GM21515 (cell line): Measurements from ENCODE around the gene TIMM22.
"Not testable (repeated sequence)": the region's sequence is repeated elsewhere in the genome, so short reads cannot be mapped to it uniquely, and the experiment has no call there.

Experiments
- ATAC-seq: cut with Tn5 transposase; IDR thresholded peaks from one replicate; pipeline ENCODE4 v1.9.1; 2021; ENCODE audit not compliant: unreplicated experiment

Gene TIMM22

DNA sequence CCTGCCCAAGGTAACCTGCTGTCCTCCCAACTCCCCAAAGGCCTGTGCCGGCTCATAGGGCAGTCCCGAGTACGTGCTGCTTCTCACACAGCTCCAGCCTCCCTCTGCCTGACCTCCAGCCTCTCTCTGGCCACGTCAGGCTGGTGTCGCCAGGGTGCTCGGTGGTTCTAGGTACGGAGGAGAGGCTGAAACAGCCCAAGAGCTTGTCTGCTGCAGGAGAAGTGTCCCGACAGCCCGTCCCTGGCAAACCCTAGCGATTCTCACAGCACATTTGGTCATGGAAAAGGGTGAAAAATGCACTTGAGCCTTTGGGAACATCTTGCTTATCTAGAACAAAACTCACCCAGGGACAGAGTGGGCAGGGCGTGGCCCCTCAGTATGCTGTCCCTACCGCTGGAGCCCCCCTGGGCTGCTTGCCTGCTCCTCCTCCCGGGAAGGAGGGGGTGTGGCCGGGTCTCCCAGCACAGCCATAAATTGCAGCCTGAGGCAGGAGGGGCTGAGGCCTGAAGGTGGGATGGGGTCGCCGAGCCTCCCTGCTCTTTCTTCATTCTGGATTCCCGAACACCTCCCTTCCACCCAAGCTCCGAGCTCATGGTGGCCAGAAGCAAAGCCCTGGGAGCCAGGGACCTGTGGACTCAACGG, 40.4 kb downstream of the TIMM22 start:
- ATAC-seq = no peak

DNA sequence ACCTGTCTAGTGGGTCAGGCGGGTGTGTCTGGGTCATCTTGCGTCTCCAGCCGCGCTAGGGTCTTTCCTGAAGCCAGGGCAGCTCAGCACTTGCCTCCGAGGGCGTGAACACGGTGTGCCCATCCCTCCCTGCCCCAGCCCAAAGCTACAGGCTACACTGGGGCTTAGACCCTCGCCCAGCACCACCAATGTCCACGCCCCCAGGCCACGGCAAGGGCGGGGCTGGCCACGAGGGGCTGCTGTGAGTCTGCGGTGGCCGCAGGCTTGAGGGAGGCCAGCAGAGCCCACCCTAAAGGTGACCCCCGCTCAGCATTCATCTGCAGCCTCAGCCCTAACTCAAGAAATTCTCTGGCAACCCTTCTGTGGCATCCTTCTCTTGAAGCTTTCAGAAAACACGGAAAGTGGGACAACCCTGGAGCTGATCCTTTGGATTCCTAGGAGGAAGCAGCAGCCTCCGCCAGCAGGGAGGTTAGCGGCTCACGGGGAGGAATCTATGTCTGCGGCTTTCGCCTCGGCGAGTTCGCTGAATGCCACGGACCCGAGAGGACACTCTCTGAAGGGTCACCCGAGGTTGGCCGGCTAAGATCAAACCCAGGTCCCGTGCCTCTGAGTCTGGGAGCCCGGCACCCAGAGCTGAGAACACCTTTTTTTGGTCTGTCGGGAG, 41.7 kb downstream of the TIMM22 start:
- no peak for ATAC-seq

DNA sequence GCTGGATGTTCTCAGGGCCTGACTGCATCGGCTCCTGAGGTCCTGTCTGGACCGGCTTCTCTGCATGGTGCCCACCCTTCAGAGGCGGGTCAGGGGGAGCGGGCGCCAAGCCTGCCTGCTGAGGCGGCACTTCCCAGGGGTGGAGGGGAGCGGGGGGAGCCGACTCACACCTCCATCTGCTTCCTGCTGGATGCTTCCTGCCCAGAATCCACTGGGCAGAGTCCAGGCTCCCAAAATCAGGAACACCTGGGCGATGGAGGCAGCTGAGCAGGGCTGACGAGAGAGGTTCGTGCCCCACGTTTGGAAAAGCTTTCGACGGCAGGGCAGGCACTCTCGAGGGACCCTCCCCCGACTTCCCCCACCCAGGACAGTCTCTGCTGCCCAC, 42.2 kb downstream of the TIMM22 start:
- no peak for ATAC-seq

DNA sequence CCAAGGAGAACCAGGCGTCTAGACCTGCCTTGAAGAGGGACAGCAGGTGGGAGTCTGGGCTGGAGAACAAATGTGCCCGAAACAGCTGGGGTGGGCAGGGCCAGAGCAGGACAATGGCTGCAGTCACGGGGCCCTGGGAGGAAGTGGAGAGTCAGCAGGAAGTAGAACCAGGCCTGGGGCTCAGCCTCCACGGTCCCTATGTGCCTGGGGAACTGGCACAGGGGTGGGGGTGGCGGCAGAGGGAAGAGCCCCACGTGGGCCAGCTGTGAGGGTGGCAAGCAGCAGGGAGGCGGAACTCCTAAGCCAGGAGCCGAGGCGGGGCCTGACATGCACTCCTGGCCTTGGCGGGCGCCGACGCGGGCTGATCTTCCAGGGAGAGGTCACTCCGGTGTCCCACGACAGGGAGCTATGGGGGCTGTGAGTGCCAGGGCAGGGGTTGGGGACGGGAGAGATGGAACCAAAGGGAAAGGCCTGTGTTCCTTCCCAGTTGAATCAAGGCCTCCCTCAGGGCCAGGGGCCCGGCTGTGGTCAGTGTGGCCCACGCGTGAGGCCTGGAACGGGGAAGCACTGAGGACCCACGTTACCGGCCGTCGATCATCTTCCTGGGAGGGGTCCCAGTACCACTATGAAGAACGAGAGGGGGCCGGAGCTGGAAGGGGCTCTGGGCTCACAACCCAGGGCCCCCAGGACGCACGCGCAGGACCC, 42.7 kb downstream of the TIMM22 start:
- no peak for ATAC-seq

DNA sequence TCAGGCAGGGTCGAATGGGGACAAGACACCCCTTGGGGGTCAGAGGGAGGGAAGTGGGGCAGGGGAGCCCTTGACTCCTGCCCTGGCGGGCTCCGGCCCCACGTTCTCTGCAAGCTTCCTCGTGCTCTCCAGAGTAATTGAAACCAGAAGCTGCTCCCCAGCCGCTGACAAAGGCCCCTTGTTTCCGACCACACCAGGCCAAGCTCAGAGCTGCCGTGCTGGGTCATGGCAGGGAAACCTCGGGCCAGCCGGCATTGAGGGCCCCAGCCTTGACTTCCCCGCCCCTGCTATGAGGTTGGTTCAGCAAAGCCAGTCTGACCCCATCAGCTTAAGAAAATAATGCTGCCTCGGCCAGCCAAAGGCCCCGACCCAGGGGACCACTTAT, 43.3 kb downstream of the TIMM22 start:
- no peak for ATAC-seq

DNA sequence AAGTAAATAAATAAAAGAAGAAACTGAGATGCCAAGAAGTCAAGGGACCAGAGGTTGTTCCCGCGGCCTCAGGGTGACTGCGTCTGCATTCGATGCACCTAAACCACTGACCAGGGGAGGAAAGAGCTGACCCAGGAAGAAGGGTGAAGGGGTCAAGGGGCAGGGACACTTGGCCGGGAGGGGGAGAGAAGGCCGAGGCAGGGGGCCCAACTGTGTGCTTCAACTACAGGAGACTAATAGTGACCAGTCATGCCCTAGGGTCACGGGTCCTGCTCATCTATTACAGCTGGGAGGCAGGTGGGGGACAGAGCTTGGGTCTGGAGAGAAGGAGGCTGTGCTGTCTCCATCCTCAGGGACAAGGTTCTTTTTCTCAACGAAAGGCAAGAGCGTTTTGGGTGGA, 44.8 kb downstream of the TIMM22 start:
- no peak for ATAC-seq

DNA sequence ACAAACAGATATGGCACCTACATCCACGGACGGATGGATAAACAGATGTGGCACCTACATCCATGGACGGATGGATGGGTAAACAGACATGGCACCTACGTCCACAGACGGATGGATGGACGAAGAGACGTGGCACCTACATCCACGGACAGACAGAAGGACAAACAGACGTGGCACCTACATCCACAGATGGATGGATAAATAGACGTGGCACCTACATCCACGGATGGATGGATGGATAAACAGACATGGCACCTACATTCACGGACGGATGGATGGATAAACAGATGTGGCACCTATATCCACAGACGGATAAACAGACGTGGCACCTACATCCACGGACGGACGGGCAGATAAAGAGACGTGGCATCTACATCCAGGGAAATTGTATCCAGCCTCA, 45.6 kb downstream of the TIMM22 start:
- no peak for ATAC-seq

DNA sequence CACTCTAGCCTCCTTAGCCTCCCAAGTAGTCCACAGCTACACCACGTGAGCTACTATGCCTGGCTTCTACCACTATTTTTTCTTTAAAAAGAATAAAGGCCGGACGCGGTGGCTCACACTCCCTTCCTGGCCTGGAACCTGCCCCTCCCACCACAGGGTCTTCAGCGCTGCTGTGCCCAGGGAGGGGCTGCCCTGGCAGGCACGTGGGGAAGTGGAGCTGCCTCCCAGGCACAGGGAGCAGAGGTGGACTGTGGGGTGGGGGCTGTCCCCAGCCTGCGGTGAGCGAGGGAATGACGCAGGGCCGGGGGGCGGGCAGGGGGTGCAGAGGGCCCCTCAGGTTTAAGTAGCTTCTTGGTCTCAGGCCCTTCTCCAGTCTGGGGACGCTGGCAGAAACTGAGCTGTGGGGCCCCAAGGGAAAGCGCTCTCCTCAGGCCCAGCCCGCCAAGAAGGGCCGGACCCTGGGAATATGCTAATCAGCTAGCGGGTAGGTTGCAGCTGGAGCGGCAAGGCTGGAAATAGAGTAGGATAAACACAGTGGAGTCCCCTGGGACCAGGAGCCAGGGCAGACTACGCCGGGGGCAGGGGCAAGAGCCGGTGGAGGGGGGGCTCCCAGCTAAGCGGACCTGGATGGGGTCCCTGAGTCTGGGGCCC, 46.8 kb downstream of the TIMM22 start:
- no peak for ATAC-seq

DNA sequence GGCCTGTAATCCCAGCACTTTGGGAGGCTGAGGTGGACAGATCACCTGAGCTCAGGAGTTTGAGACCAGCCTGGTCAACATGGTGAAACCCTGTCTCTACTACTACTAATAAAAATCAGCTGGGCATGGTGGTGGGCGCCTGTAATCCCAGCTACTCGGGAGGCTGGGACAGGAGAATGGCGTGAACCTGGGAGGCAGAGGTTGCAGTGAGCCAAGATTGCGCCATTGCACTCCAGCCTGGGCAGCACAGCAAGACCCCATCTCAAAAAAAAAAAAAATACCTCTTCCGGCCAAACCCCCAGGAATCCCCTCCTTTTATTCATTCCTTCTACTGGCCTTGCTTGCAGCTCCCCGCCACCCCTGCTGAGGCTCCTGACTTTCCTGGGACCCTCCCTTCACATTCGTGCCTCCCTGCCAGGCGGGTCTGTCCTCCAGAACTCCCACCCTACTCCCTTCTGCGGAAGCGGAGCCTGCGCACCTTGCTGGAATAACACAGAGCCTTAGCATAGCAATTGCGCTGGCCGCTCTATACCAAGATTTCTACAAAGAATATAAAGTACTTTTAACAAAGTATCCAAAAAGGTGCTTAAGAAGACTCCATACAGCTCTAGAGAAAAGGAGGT, 47.6 kb downstream of the TIMM22 start:
- not testable (repeated sequence) for ATAC-seq

DNA sequence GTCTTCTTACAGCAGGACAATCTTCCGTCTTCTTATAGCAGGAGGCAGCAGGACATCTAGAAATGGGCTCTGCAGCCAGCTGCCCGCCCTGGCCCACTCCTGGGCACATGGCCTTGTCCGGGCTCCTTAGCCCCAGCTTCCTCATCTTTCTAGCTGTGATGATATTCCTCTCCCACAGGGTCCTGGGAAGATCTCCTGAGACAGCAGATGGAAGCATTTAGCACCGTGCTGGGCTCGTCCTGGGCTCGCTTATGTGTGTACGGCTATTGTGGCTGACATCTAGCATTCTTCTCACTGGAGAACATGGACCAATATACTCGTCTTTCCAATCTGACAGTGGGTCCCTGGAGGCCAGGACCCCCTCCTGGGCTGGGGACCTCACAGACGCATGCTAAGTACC, 48.5 kb downstream of the TIMM22 start:
- ATAC-seq = no peak

DNA sequence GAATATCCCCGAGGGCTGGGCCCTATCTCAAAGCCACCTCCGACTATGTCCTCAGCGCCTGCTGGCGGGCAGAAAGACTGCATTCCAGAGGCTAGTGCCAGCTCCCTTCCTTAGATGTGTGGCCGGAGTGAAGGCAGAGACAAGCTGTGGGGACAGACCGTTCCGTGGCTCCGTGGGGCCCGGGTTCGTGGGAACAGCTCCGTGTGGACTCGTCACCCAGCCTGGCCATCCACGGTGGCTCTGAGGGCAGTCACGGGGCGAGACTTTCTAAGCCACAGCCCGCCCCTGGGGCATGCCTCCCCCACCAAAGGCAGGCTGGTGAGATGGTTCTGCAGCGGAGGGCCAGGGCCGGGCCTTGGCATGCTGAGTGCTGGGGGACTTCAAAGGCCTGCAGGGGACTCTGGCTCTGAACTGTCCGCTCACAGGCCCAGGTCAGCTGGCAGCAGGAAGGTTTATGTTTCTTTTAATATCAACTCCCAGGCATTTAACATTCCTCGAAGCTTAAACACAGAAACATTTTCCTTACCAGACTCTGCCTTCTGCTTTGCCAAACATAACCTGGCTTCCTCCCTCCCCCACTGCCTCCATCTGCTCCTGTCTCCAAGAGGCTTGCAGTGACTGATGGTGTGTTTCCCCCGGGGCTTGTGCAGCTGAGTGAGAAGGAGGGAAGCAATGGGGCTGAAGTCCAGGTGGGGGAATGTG, 50.4 kb downstream of the TIMM22 start:
- no peak for ATAC-seq

DNA sequence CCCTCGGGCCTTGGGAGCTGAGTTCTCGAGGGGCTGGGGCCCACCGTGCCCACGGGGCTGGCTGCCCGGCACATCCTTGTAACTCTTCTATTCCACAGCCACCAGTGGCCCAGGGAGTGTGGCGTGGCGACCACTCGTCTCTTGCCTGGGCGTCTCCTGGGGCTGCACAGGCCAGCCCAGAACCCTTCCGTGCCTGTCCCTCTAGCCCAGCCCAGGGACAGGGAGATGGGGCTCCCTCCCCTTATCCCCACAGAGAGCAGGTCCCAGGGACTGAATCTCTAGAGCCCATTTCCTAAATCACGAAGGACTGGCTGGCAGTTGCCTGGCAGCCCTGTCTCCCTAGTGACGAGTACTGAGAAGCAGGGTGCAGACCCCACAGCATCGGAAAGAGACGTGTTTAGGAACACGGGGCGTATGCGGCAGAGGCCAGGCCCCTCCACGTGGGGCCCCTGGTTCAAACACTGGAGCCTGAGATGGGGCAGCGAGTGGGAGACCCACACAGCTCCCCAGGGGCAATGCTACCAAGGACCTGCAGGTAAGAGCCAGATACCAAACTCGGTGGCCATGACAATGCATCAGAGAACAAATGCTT, 51.0 kb downstream of the TIMM22 start:
- no peak for ATAC-seq

DNA sequence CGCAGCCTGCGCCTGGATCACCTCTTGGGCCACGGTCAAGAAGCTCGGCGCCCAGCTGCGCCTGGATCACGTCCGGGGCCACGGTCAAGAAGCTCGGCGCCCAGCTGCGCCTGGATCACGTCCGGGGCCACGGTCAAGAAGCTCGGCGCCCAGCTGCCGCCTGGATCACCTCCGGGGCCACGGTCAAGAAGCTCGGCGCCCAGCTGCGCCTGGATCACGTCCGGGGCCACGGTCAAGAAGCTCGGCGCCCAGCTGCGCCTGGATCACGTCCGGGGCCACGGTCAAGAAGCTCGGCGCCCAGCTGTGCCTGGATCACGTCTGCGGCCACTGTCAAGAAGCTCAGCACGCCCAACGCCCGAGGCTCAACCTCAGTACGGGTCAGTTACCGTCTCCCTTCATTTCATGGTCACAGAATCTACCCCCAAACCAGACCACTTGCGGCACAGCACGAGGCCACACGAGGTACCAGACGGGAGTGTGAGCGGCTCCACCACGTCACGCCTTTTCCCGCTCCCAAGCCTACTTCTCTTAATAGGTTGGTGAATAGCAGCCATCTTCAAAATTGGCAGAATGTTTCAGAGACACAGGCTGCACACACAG, 51.7 kb downstream of the TIMM22 start:
- ATAC-seq = not testable (repeated sequence)

DNA sequence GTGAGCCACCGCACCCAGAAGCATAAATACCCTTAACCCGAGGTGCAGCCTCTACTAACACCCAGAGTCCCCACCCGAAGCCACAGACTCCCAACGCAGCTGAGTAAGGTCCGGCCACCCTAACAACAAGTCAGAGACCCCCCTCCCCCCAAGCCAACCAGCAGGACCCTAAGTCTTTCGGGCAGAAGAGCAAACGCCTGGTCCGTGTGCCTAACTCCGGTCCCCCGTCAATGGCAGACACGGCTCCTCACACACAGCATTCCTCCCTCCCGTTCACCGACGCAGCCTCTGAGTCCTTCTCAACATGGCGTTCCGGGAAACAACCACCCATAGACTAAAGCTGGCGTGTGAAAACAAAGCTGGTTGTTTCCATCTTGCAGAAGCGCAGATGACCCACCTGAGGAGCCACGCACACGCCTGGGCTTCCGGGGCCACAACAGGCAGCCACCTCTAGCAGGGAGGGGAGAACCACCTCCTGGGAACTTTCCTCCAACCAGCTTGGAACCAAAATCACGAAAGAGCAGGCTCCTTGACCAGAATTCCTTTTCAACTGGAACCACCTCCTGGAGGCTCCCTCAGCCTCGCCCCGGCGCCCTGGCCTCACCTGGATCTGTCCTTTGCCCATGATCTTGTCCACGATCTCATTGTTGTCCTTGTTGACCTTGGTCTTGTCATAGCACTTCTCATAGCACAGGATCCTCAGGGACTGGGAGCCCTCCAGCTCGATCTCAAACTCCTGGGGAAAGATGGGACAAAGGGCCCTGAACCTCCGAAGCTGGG, 52.7 kb downstream of the TIMM22 start:
- ATAC-seq = no peak

DNA sequence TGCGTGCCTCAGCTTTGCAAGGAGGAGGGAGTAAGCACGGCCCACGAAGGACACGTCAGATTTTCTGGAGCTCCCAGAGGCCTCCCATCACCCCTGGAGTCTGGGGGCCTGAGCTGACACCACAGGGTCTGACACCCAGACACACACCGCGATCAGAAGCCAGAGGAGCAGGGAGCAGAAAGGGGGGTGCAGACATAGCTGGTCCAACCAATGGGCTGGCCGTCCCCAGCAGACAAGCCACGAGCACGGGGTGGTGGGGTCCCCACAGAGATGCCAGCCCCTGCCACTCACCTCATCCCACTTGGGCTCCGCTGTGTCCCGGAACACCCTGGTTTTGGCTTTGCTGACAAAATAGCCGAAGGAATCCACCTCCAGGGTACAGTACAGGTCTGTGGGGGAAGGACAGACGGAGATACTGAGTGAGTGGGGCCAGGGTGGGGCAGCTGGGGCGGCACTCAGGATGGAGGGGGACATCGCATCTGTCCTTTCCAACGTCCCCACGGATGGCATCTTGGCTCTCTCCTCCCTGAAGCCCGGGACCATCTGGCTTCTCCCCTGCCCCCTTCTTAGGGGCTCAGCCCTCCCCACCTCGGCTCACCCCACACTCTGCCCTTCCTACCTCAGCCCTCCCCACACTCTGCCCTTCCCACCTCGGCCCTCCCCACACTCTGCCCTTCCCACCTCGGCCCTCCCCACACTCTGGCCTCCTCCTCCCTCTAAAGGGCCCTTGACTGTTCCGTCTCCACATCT, 53.5 kb downstream of the TIMM22 start:
- no peak for ATAC-seq

DNA sequence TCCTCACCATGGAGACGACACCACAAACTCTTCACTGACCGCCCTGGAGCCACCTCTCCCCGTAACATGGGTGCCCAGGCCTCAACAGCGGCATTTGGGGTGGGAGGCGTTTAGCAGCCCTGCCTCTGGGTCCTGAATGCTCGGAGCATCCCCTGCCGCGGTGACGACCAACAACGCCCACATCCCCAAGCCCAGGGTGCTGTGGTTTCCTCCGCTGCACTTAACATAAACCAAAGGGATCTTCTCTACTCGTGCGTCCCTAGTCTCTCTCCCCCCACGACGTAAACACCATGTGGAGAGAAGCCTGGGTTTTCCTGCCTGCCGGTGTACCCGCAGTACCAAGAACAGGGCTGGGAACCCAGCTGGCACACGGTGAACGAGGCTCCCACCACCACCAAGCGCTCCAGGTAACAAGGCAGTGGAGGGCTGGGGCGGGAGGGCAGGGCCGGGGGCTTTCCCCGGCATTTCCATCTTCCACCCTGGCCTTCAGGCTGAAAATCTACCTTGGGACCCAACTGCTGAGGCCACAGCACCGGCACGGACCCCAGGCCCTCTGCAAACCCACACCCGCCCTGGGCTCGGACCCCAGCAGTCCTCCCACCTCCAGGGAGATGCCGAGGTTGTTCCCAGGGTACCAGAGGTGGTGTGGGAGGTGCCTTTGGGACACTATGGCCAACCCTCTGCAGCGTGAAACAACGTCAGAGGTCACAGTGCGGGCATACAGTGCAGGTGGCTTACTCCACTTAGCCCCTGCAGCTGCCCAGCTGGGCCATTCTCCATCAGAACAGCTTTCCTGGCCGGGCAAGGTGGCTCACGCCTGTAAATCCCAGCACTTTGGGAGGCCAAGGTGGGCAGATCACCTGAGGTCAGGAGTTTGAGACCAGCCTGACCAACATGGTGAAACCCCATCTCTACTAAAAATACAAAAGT, 54.3 kb downstream of the TIMM22 start:
- ATAC-seq = no peak
